ENCODE data around the gene ZNF830. TPM values are rescaled to one million over a fixed set of nuclear protein-coding genes. Genes with fewer than 3 reads are reported as not detected.
A peak's percentile ranks its signal among the peaks of the same experiment; 100 is the strongest.

Gene ZNF830
- total and polyA plus RNA-seq, 2 of the 13 experiments (the other 11 are each of a cell fraction or from before 2014, with no cell fraction given), result 6.1 to 19.0 TPM

GRCh38 chr17:34980681-34981537 lies 19.6 kb downstream of the ZNF830 start:
- DNase-seq (ENCODE audit: low spot score), result peak; percentile 83
- intact Hi-C loops (cut with micrococcal nuclease; ENCODE audit: unreplicated experiment), result loop anchor here (2.0 kb wide), 1 partner anchor 20 kb away; the partner anchor contains the start of genes CCT6B and ZNF830
- H3K4me2 ChIP-seq (ENCODE audit: low read depth, low read length), result peak overlapping the region; percentile 85
- peak overlapping the region; percentile 98 for H3K27ac ChIP-seq (ENCODE audit: extremely low read length, insufficient read depth, low read length)
- peak; percentile 63 for FAIRE-seq
- H4K20me1 ChIP-seq (ENCODE audit: insufficient read depth, low read length), result no peaks in the 10 kb centered on the region; the same call in 1 of the 2 replicates
- no peak overlapping the region for H2AFZ ChIP-seq (ENCODE audit: low read length)
- peaks cover 32% of the 10 kb centered on the region for H3K79me2 ChIP-seq (ENCODE audit: insufficient read depth, low read length)
- ATAC-seq, result peak; percentile 93
- peaks cover 2 to 18% of the 10 kb centered on the region in 2 experiments; a peak in 4 of 5 replicates for H3K36me3 ChIP-seq (replicated peaks in 1 of 2; ENCODE audit: control insufficient read depth in 1 of 2, insufficient read depth in 2 of 2, low read length in 2 of 2)
- WGBS (ENCODE audit: low lambda C conversion rate), result 3% methylated on average over 7 of the region's 69 CpGs
- TSS peak; percentile 67 for BruUV-seq (replicated peaks)
- ChIA-PET POLR2A (interaction anchor here (1.0 to 3.2 kb wide), 9 partner anchors 17 to 148 kb away, joined by 3 to 14 read pairs (median 5); partner anchors contain the start of genes CCT6B, RFFL and ZNF830), CTCF (ENCODE audit: low intra/inter-chr PET ratio, low total read pairs) (no interaction called here)
- no peaks in the 10 kb centered on the region for H3K9me3 ChIP-seq (ENCODE audit: low read length)
- no peaks in the 10 kb centered on the region for H3K27me3 ChIP-seq (ENCODE audit: control insufficient read depth in 1 of 2, insufficient read depth in 2 of 2, low read length in 2 of 2)
- H3K9ac ChIP-seq (ENCODE audit: insufficient read depth, low read depth, low read length), result peak overlapping the region; percentile 99
- peaks cover 44% of the 10 kb centered on the region for H3K4me1 ChIP-seq (ENCODE audit: insufficient read depth, low read length)
- H3K4me3 ChIP-seq (replicated peaks in 1 of 3; ENCODE audit: insufficient read depth in 1 of 3, low read depth in 2 of 3, low read length in 3 of 3), result peak overlapping the region; percentile 73 to 87 (median 86)
- in situ Hi-C loops (cut with HindIII; ENCODE audit: extremely low pct_ligation_motif_present, low pct_unique_long_range_greater_than_20kb), result no loop called here
- TF ChIP-seq RAD21 (CRISPR knock-in tag; IDR thresholded peaks at IDR 0.05) (no peak; the same call in 1 of the 2 replicates), NRL (CRISPR knock-in tag; IDR thresholded peaks at IDR 0.05; ENCODE audit: borderline replicate concordance) (peak; percentile 57), KAT2B (IDR thresholded peaks at IDR 0.05; ENCODE audit: borderline replicate concordance, low read depth, low read length) (no peak), SRY (CRISPR knock-in tag; IDR thresholded peaks at IDR 0.05) (peak; percentile 57), ZSCAN30 (CRISPR knock-in tag; IDR thresholded peaks at IDR 0.05) (no peak), E2F1 (CRISPR knock-in tag; IDR thresholded peaks at IDR 0.05) (0 out of 2 replicates have a peak, but pooled peaks have one; percentile 60), PHF21A (CRISPR knock-in tag; IDR thresholded peaks at IDR 0.05) (no peak), TAF1 (CRISPR knock-in tag; IDR thresholded peaks at IDR 0.05) (no peak; the same call in 1 of the 2 replicates), SP4 (CRISPR knock-in tag; IDR thresholded peaks at IDR 0.05) (no peak), KLF13 (CRISPR knock-in tag; IDR thresholded peaks at IDR 0.05) (no peak), CREM (IDR thresholded peaks at IDR 0.05) (peak; percentile 29; the same call in 1 of the 2 replicates), CREM (CRISPR knock-in tag; IDR thresholded peaks at IDR 0.05) (no peak)
- TF ChIP-seq, protein P1, sequence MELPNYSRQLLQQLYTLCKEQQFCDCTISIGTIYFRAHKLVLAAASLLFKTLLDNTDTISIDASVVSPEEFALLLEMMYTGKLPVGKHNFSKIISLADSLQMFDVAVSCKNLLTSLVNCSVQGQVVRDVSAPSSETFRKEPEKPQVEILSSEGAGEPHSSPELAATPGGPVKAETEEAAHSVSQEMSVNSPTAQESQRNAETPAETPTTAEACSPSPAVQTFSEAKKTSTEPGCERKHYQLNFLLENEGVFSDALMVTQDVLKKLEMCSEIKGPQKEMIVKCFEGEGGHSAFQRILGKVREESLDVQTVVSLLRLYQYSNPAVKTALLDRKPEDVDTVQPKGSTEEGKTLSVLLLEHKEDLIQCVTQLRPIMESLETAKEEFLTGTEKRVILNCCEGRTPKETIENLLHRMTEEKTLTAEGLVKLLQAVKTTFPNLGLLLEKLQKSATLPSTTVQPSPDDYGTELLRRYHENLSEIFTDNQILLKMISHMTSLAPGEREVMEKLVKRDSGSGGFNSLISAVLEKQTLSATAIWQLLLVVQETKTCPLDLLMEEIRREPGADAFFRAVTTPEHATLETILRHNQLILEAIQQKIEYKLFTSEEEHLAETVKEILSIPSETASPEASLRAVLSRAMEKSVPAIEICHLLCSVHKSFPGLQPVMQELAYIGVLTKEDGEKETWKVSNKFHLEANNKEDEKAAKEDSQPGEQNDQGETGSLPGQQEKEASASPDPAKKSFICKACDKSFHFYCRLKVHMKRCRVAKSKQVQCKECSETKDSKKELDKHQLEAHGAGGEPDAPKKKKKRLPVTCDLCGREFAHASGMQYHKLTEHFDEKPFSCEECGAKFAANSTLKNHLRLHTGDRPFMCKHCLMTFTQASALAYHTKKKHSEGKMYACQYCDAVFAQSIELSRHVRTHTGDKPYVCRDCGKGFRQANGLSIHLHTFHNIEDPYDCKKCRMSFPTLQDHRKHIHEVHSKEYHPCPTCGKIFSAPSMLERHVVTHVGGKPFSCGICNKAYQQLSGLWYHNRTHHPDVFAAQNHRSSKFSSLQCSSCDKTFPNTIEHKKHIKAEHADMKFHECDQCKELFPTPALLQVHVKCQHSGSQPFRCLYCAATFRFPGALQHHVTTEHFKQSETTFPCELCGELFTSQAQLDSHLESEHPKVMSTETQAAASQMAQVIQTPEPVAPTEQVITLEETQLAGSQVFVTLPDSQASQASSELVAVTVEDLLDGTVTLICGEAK (IDR thresholded peaks at IDR 0.05), result no peak
- TF ChIP-seq, protein P1 (CRISPR knock-in tag; IDR thresholded peaks at IDR 0.05), result peak; percentile 28
